Activated T-helper 2 cell treated with anti-CD3 and anti-CD28 coated beads, Interferon-gamma antibody, Interleukin-2, Interleukin-4, amounts not matched to agents 10 μg/mL and 5 μg/mL and 100 μg/mL, durations not matched to agents 14 hours and 24 hours and 36 hours (primary cell): Measurements from ENCODE around the gene RBFOX1. TPM values are rescaled to one million over a fixed set of nuclear protein-coding genes. Genes with fewer than 3 reads are reported as not detected.

ENCODE experiments used
- DNase-seq: peaks from one replicate; pipeline ENCODE4 v3.0.0; 2021; ENCODE audit warnings: low spot score
- H3K27ac Mint-ChIP-seq: one replicate; pipeline ENCODE4 v1.8.0; 2021; ENCODE audit warnings: mixed read lengths
- H3K27me3 Mint-ChIP-seq: one replicate; pipeline ENCODE4 v1.8.0; 2021; ENCODE audit warnings: low read depth, mixed read lengths
- H3K36me3 Mint-ChIP-seq: one replicate; pipeline ENCODE4 v1.8.0; 2021; ENCODE audit warnings: low read depth, mixed read lengths
- H3K4me1 Mint-ChIP-seq: one replicate; pipeline ENCODE4 v1.8.0; 2021; ENCODE audit warnings: low read depth, mixed read lengths
- H3K4me3 Mint-ChIP-seq: one replicate; pipeline ENCODE4 v1.8.0; 2021; ENCODE audit warnings: low read depth, mild to moderate bottlenecking, moderate library complexity, mixed read lengths
- H3K9me3 Mint-ChIP-seq: one replicate; pipeline ENCODE4 v1.8.0; 2021; ENCODE audit warnings: mixed read lengths
- intact Hi-C: fragments of 100-400 bp; cut with micrococcal nuclease; formaldehyde crosslinking; loops from one replicate; pipeline ENCODE4 v1.15.1; 2023
- total RNA-seq: library from RNA; stranded (reverse); gene quantifications from 2 replicates; pipeline ENCODE4 v1.2.3, GENCODE V29; 2022

The RBFOX1 gene
- total RNA-seq, 1 donor from 2014 or later, result not detected

DNA sequence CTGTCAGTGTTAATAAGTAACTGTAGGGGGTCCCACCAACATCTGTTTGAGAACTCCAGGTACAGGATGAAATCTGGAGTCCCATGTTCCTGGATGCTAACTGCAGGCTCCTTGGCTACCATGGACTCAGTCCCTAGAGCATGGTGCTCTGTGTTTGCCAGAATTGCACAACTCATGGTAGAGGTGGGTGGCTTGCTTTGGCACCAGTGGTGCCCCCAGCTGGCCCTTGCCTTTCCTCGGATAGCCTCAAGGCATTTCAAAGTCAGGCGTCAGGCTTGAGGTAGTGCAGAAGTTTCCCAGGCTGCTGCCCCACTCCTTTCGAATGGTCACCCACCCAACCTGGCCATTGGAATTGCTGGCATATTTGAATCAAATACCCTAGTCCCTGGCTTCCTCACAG, 179.9 kb downstream of the RBFOX1 start:
- H3K27ac Mint-ChIP-seq, result no peak overlapping the region
- H3K4me3 Mint-ChIP-seq, result no peak overlapping the region
- intact Hi-C loops, result no loop called here
- no peaks in the 10 kb centered on the region for H3K27me3 Mint-ChIP-seq
- DNase-seq, result no peak
- peaks cover 58% of the 10 kb centered on the region for H3K9me3 Mint-ChIP-seq
- no peaks in the 10 kb centered on the region for H3K36me3 Mint-ChIP-seq
- no peaks in the 10 kb centered on the region for H3K4me1 Mint-ChIP-seq

DNA sequence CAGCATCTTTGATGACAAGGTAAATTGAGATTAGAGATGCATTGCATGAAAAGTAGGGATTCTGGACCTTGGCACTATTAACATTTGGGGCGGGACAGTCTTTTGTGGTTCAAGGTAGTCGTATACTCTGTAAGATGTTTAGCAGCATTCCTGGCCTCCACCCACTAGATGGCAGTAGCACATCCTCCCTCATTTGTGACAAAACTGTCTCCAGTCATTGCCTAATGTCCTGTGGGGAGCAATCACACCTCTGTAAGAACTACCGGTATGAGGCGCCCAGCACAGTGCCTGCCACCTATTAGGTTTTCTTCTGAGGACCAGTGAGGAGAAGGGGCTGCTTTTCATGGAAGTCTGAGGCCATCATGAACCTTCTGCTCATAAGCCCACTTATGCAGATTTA, 180.8 kb downstream of the RBFOX1 start:
- intact Hi-C loops, result no loop called here
- Mint-ChIP-seq H3K27me3 (no peaks in the 10 kb centered on the region), H3K36me3 (no peaks in the 10 kb centered on the region), H3K4me1 (no peaks in the 10 kb centered on the region), H3K9me3 (peaks cover 61% of the 10 kb centered on the region), H3K4me3 (no peak overlapping the region), H3K27ac (no peak overlapping the region)
- DNase-seq, result no peak

DNA sequence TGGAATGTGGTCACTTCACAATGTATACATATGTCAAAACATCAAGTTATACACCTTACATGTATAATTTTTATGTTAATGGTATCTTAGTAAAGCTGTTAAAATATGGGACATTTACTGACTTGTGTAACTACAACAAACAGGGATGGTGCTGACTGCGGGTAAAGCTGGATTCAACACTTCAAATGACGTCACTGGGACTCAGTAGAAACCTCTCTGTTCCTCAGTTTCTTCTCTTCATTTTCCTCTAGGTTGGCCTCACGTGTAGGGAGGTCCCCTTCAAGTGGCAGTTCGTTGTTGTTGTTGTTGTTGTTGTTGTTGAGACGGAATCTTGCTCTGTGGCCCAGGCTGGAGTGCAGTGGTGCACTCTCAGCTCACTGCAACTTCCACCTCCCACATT, 182.9 kb downstream of the RBFOX1 start:
- H3K4me3 Mint-ChIP-seq, result no peak overlapping the region
- no peaks in the 10 kb centered on the region for H3K36me3 Mint-ChIP-seq
- intact Hi-C loops, result no loop called here

DNA sequence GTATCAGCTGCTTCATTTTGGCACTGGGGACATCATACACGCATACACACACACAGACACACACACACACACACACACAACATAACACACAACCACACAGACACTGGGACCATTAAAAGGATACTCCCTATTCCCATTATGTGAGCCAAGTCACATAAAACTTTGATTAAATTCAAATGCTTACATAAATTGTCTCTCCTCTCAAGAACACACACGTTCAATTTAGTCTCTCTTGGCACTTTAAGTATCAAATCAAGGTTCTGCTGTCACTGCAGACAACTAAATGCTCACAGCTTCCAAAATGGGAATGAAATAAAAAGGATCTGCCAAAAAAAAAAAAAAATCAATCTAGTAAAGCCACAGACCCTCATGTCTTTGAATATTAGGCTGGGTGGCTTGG, 184.9 kb downstream of the RBFOX1 start:
- H3K9me3 Mint-ChIP-seq, result peaks cover 40% of the 10 kb centered on the region
- no peak for DNase-seq
- no peak overlapping the region for H3K4me3 Mint-ChIP-seq
- H3K36me3 Mint-ChIP-seq, result no peaks in the 10 kb centered on the region
- intact Hi-C loops, result no loop called here
- no peaks in the 10 kb centered on the region for H3K27me3 Mint-ChIP-seq
- no peaks in the 10 kb centered on the region for H3K4me1 Mint-ChIP-seq
- H3K27ac Mint-ChIP-seq, result no peak overlapping the region

More for the DNA sequence above, 182.9 kb downstream of the RBFOX1 start:
- H3K9me3 Mint-ChIP-seq, result peaks cover 46% of the 10 kb centered on the region
- no peaks in the 10 kb centered on the region for H3K27me3 Mint-ChIP-seq
- no peak overlapping the region for H3K27ac Mint-ChIP-seq
- DNase-seq, result no peak
- no peaks in the 10 kb centered on the region for H3K4me1 Mint-ChIP-seq

DNA sequence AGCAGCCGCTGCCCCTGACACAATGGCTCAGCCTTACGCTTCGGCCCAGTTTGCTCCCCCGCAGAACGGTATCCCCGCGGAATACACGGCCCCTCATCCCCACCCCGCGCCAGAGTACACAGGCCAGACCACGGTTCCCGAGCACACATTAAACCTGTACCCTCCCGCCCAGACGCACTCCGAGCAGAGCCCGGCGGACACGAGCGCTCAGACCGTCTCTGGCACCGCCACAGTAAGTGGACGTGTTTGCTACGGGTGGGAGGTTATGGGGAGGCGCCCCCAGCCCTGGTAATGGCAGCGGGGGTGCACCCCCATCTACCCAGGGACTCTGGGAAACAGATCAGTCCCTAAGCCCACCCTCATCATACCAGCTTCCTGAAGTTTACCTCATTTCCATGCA, 185.5 kb downstream of the RBFOX1 start:
- Mint-ChIP-seq H3K4me3 (no peak overlapping the region), H3K27me3 (no peaks in the 10 kb centered on the region), H3K36me3 (no peaks in the 10 kb centered on the region), H3K9me3 (peaks cover 40% of the 10 kb centered on the region), H3K4me1 (no peaks in the 10 kb centered on the region), H3K27ac (no peak overlapping the region)
- no peak for DNase-seq
- intact Hi-C loops, result no loop called here

DNA sequence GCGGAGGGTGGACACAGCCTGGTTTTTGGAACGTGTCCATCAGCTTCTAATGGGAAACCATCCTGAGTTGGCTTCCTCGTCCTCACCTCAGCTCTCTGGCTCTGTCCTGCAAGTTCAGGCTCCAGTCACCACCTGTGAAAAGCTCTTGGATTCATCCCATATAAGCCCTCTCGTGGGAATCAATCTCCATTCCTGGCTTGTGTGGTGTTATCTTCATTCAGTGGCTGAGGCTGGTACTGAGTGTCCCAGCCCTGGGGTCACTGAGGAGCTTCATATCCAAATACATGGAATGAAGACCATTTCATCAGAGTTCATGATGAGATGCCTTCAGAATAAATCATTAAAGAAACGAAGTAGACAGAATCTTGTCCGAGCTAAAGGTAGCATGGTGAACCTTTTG, 189.2 kb downstream of the RBFOX1 start:
- peaks cover 40% of the 10 kb centered on the region for H3K9me3 Mint-ChIP-seq
- intact Hi-C loops, result no loop called here

DNA sequence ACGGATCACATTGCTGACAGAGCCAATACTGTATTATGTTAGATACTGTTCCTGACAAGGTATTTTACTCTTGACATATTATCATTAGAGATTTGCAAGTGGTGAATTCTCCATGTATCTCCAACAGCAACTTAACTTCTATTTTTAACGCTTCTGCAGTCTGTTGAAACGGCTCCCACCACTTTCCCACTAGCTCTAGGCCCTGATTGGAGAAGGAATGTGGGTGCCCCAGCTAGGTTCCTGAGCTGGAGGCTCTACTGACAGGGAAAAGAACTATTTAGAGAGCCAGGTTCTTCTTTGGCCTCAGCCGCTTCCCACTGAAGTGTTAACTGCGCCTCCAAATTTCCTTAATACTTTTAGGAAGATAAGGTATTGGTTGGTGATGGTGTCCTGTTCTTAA, 191.8 kb downstream of the RBFOX1 start:
- H3K27me3 Mint-ChIP-seq, result no peaks in the 10 kb centered on the region
- H3K4me1 Mint-ChIP-seq, result no peaks in the 10 kb centered on the region
- peaks cover 34% of the 10 kb centered on the region for H3K9me3 Mint-ChIP-seq
- no peak for DNase-seq
- no peaks in the 10 kb centered on the region for H3K36me3 Mint-ChIP-seq
- H3K4me3 Mint-ChIP-seq, result no peak overlapping the region
- intact Hi-C loops, result no loop called here
- no peak overlapping the region for H3K27ac Mint-ChIP-seq

More for the DNA sequence above, 189.2 kb downstream of the RBFOX1 start:
- no peaks in the 10 kb centered on the region for H3K36me3 Mint-ChIP-seq
- H3K27ac Mint-ChIP-seq, result no peak overlapping the region
- H3K4me1 Mint-ChIP-seq, result no peaks in the 10 kb centered on the region
- DNase-seq, result no peak
- H3K4me3 Mint-ChIP-seq, result no peak overlapping the region
- H3K27me3 Mint-ChIP-seq, result no peaks in the 10 kb centered on the region

DNA sequence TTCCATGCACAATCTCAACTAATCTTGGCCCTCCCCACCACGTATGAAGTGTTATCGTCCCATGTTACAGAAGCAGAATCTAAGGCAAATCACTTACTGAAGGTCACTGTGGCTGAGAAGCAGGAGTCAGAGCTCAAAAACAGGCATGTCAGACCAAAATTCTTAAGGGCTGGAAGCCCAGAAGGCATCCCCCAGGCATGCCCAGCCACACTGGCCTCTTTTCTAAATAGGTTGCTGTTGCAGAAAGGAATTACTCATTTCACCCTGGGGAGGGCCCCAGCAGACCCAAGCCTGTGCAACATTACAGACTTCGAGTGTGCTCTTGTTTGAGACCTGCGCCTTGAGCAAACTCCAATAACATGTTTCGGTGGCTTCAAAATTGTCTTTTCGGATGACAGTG, 194.1 kb downstream of the RBFOX1 start:
- no peaks in the 10 kb centered on the region for H3K4me1 Mint-ChIP-seq
- peaks cover 28% of the 10 kb centered on the region for H3K9me3 Mint-ChIP-seq
- no peak overlapping the region for H3K4me3 Mint-ChIP-seq
- no peak overlapping the region for H3K27ac Mint-ChIP-seq
- no peak for DNase-seq
- intact Hi-C loops, result no loop called here
- H3K27me3 Mint-ChIP-seq, result no peaks in the 10 kb centered on the region
- H3K36me3 Mint-ChIP-seq, result no peaks in the 10 kb centered on the region

DNA sequence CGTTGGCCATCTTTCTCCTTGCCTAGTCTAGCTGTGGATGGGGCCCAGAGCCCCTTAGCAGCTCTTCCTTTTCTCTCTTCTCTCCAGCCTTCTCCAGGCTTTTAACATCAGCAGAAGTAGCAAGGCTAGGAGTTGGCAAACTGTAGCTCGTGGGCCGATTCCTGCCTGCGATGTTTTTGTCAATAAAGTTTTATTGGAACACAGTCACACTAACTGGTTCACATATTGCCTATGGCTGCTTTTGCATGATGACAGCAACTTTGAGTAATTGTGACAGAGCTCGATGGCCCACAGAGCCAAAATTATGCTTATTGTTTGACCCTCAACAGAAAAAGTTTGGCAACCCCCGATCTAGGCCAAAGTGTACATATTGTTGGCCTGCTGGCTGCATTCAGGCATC, 199.9 kb downstream of the RBFOX1 start:
- intact Hi-C loops, result no loop called here
- H3K27ac Mint-ChIP-seq, result no peak overlapping the region
- no peak overlapping the region for H3K4me3 Mint-ChIP-seq
- no peaks in the 10 kb centered on the region for H3K27me3 Mint-ChIP-seq
- peaks cover 52% of the 10 kb centered on the region for H3K9me3 Mint-ChIP-seq
- no peaks in the 10 kb centered on the region for H3K36me3 Mint-ChIP-seq
- H3K4me1 Mint-ChIP-seq, result no peaks in the 10 kb centered on the region
- DNase-seq, result no peak

DNA sequence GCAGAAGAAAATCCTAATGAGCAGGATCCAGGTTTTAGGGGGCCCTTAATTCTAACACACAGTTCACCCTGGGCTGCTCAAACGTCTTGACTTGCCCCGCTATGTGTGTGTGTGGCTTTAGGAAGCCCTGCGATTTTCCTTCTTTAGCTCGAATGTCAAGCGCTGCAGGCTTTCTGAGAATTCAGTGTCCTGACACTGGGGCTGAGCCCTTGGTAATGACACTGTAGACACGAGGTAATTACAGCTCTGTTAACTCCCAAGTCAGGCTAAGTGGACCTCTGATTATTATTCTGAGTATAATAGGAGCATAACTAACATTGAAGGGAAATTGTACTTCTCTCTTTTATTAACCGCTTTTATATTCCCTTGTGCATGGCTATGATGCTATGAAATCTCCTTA, 202.1 kb downstream of the RBFOX1 start:
- H3K27me3 Mint-ChIP-seq, result no peaks in the 10 kb centered on the region
- H3K4me3 Mint-ChIP-seq, result no peak overlapping the region
- no peaks in the 10 kb centered on the region for H3K36me3 Mint-ChIP-seq
- intact Hi-C loops, result no loop called here
- DNase-seq, result no peak
- no peak overlapping the region for H3K27ac Mint-ChIP-seq
- H3K9me3 Mint-ChIP-seq, result peaks cover 64% of the 10 kb centered on the region
- no peaks in the 10 kb centered on the region for H3K4me1 Mint-ChIP-seq

DNA sequence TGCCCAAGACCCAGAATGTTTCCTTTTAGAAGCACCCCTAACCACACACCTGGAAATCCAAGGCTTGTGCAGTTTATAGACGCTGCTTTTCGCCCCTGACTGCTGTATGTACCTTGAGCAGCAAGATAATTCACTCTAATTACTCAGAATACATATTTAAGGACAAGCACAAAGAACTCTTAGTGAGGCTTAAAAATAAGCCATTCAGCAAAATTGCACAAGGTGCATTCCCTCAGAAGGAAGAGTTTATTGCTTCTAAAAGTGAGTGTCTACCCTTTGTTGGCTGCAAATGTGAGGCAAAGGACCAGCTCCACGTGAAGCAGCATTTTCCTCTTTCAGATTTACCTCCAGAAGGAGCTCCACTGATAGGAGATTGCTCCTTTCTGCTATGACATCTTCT, 208.4 kb downstream of the RBFOX1 start:
- no peak for DNase-seq
- H3K4me1 Mint-ChIP-seq, result no peaks in the 10 kb centered on the region
- no peak overlapping the region for H3K4me3 Mint-ChIP-seq
- peaks cover 74% of the 10 kb centered on the region for H3K9me3 Mint-ChIP-seq
- intact Hi-C loops, result no loop called here
- H3K36me3 Mint-ChIP-seq, result no peaks in the 10 kb centered on the region
- no peaks in the 10 kb centered on the region for H3K27me3 Mint-ChIP-seq
- no peak overlapping the region for H3K27ac Mint-ChIP-seq

DNA sequence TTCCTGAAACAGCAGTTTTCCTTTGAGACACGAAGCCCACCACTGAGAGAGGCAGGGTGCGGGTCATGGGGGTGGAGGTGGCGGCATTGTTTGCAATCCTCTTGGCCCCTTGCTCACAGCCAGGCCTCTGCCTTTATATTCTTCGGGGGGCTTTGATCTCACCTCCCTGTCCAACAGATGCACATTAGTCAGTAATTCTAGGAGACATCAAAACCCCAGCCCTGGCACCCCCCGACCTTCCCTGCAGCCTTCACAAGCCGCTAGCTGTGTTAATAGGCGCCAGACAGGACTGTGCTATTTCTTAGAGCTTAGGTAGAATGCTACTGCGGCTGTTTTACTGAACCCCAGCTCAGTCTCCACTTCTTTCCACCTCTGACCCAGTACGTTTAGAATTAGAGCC, 212.6 kb downstream of the RBFOX1 start:
- DNase-seq, result no peak
- Mint-ChIP-seq H3K4me3 (no peak overlapping the region), H3K27ac (no peak overlapping the region), H3K4me1 (no peaks in the 10 kb centered on the region), H3K27me3 (no peaks in the 10 kb centered on the region), H3K36me3 (no peaks in the 10 kb centered on the region), H3K9me3 (peaks cover 61% of the 10 kb centered on the region)
- intact Hi-C loops, result no loop called here

DNA sequence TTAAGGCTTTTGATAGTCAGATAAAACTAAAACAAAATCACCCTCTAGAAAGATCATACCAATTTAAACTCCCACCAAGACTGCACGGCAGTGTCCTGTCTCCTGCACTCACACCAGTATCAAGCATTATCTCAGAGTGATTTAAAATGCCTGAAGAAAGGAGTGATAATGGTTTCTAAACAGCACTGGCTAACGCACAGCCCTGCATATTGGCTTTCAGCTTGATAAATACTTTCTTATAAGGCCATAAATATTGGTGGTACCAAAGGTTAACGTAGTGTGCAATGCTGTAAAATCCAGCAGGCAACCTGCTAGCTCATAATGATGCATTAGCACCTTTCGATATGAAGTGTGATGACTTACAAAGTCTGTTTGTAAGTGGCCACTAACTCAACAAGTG, 214.3 kb downstream of the RBFOX1 start:
- H3K4me3 Mint-ChIP-seq, result no peak overlapping the region

DNA sequence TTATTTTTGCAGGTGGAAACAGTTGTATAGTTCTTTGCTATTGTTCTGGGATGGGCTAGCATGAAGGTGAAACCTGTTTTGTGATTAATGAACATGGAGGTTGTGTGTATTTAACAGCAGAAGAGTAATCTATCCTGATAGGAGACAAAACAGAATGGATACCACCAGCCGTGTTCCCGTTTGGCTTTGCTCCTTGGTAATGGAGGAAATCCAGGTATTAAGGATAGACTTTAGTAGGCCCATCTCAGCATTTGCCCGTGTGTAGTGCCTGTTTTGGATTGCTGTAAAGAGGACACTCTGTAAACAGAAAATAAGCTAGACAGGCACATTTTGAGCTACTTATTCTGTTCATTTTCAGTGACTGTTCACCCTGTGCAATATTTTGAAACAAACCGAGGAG, 215.1 kb downstream of the RBFOX1 start:
- Mint-ChIP-seq H3K36me3 (no peaks in the 10 kb centered on the region), H3K27ac (no peak overlapping the region), H3K27me3 (no peaks in the 10 kb centered on the region), H3K4me1 (no peaks in the 10 kb centered on the region), H3K9me3 (peaks cover 64% of the 10 kb centered on the region), H3K4me3 (no peak overlapping the region)
- DNase-seq, result no peak
- intact Hi-C loops, result no loop called here

More for the DNA sequence above, 214.3 kb downstream of the RBFOX1 start:
- no peak for DNase-seq
- H3K9me3 Mint-ChIP-seq, result peaks cover 63% of the 10 kb centered on the region
- H3K36me3 Mint-ChIP-seq, result no peaks in the 10 kb centered on the region
- H3K4me1 Mint-ChIP-seq, result no peaks in the 10 kb centered on the region
- no peaks in the 10 kb centered on the region for H3K27me3 Mint-ChIP-seq
- no peak overlapping the region for H3K27ac Mint-ChIP-seq
- intact Hi-C loops, result no loop called here
